ENCODE results near the gene LRRC55.
"Not testable (repeated sequence)": the region's sequence is repeated elsewhere in the genome, so short reads cannot be mapped to it uniquely, and the experiment has no call there.

Gene LRRC55

GRCh38 chr11:57162179-57162898 is 19.4 kb upstream of the LRRC55 start:
- no peak for DNase-seq

GRCh38 chr11:57163160-57163868 is 18.4 kb upstream of the LRRC55 start:
- no peak for DNase-seq

- no peak for DNase-seq
Observed at GRCh38 chr11:57164317-57164716, 17.4 kb upstream of the LRRC55 start.

GRCh38 chr11:57167125-57167846 is 14.5 kb upstream of the LRRC55 start:
- DNase-seq, result no peak

- DNase-seq, result not testable (repeated sequence)
Observed at GRCh38 chr11:57169732-57170313, 11.9 kb upstream of the LRRC55 start.

GRCh38 chr11:57172031-57172430 is 9.7 kb upstream of the LRRC55 start:
- no peak for DNase-seq

- no peak for DNase-seq
Observed at GRCh38 chr11:57174656-57175055, 7.1 kb upstream of the LRRC55 start.

- DNase-seq, result no peak
Observed at GRCh38 chr11:57175478-57175877, 6.3 kb upstream of the LRRC55 start.

GRCh38 chr11:57178334-57178733 is 3.4 kb upstream of the LRRC55 start:
- DNase-seq, result no peak

- no peak for DNase-seq
Observed at GRCh38 chr11:57179681-57180080, 2.1 kb upstream of the LRRC55 start.

- DNase-seq, result peak; percentile 68
Observed at GRCh38 chr11:57180081-57180561, 1.6 kb upstream of the LRRC55 start.

- DNase-seq, result no peak
Observed at GRCh38 chr11:57180964-57181363, 789 bp upstream of the LRRC55 start.

- no peak for DNase-seq
Observed at GRCh38 chr11:57182896-57183295, 1.1 kb downstream of the LRRC55 start.

- no peak for DNase-seq
Observed at GRCh38 chr11:57190548-57190947, 8.8 kb downstream of the LRRC55 start.

GRCh38 chr11:57191311-57192219 is 9.8 kb downstream of the LRRC55 start:
- DNase-seq, result no peak

- no peak for DNase-seq
Observed at GRCh38 chr11:57192316-57192715, 10.6 kb downstream of the LRRC55 start.

- no peak for DNase-seq
Observed at GRCh38 chr11:57196596-57196995, 14.8 kb downstream of the LRRC55 start.

GRCh38 chr11:57197762-57198161 is 16.0 kb downstream of the LRRC55 start:
- DNase-seq, result no peak

- no peak for DNase-seq
Observed at GRCh38 chr11:57199330-57199729, 17.6 kb downstream of the LRRC55 start.

GRCh38 chr11:57200917-57201316 is 19.2 kb downstream of the LRRC55 start:
- DNase-seq, result no peak

GRCh38 chr11:57202281-57202680 is 20.5 kb downstream of the LRRC55 start:
- no peak for DNase-seq

- no peak for DNase-seq
Observed at GRCh38 chr11:57203359-57203758, 21.6 kb downstream of the LRRC55 start.
